Fibroblast of lung (primary cell): ENCODE results near the gene BCL2. TPM values are rescaled to one million over a fixed set of nuclear protein-coding genes. Genes with fewer than 3 reads are reported as not detected.

Experiments
- DNase-seq, 2 donors: peaks; one replicate each; pipeline versions ENCODE4 v3.0.0 to v3.0.0-alpha.2; 2010; ENCODE audit warnings: low read depth in 2 of 2
- H2AFZ ChIP-seq: 2 replicates; pipeline ENCODE4 v1.5.1; 2012; ENCODE audit warnings: low read length, control low read depth, inconsistent platforms
- H3K27ac ChIP-seq: 2 replicates; pipeline ENCODE4 v1.5.1; 2011; ENCODE audit warnings: low read length, control low read depth; ENCODE audit not compliant: insufficient read depth
- H3K27me3 ChIP-seq: 2 replicates; pipeline ENCODE4 v1.5.1; 2011; ENCODE audit warnings: mild to moderate bottlenecking, low read length; ENCODE audit not compliant: control insufficient read depth, insufficient read depth
- H3K36me3 ChIP-seq: 2 replicates; pipeline ENCODE4 v1.5.1; 2011; ENCODE audit warnings: low read length; ENCODE audit not compliant: control insufficient read depth, insufficient read depth
- H3K4me1 ChIP-seq: 2 replicates; pipeline ENCODE4 v1.5.1; 2011; ENCODE audit warnings: low read length; ENCODE audit not compliant: control insufficient read depth, insufficient read depth; ENCODE audit errors: extremely low read depth
- H3K4me2 ChIP-seq: 2 replicates; pipeline ENCODE4 v1.5.1; 2011; ENCODE audit warnings: low read length, control low read depth; ENCODE audit not compliant: insufficient read depth; ENCODE audit errors: extremely low read depth
- H3K4me3 ChIP-seq, 4 experiments: fragments of 200-600 bp in 1 of 4; sonication (generic) in 1 of 4; replicated peaks in 1 of 4; 2 replicates each; pipeline ENCODE4 v1.5.1; 2011 to 2016; ENCODE audit warnings: low read length in 4 of 4, low read depth in 3 of 4, mild to moderate bottlenecking in 3 of 4, control low read depth in 2 of 4, inconsistent platforms in 1 of 4, mixed read lengths in 1 of 4; ENCODE audit not compliant: insufficient read depth in 1 of 4; ENCODE audit errors: control extremely low read depth in 1 of 4
- H3K79me2 ChIP-seq: 2 replicates; pipeline ENCODE4 v1.5.1; 2012; ENCODE audit warnings: mild to moderate bottlenecking, low read length, inconsistent platforms; ENCODE audit not compliant: control insufficient read depth, insufficient read depth
- H3K9ac ChIP-seq: 2 replicates; pipeline ENCODE4 v1.5.1; 2011; ENCODE audit warnings: mild to moderate bottlenecking, low read length, control low read depth; ENCODE audit not compliant: insufficient read depth
- H3K9me3 ChIP-seq: 2 replicates; pipeline ENCODE4 v1.5.1; 2012; ENCODE audit warnings: low read depth, low read length; ENCODE audit not compliant: control insufficient read depth, insufficient read depth
- H4K20me1 ChIP-seq: 2 replicates; pipeline ENCODE4 v1.5.1; 2011; ENCODE audit warnings: low read length; ENCODE audit not compliant: control insufficient read depth, insufficient read depth; ENCODE audit errors: extremely low read depth
- EZH2 ChIP-seq: IDR thresholded peaks from 2 replicates; pipeline ENCODE4 v1.5.1; 2012; ENCODE audit warnings: low read length, control low read depth, mild to moderate bottlenecking; ENCODE audit errors: missing control alignments
- polyA plus RNA-seq, 2 donors: library from polyadenylated mRNA; depleted of rRNA in 1 of 2; stranded (reverse) in 1 of 2; unstranded in 1 of 2; fragments of >200 nt; gene quantifications; 2 replicates each; pipeline ENCODE4 v1.2.1, GENCODE V29; 2011 to 2012; ENCODE audit warnings: missing spikeins in 1 of 2
- total RNA-seq: library from RNA; depleted of rRNA; stranded (reverse); fragments of >200 nt; gene quantifications from 2 replicates; pipeline ENCODE4 v1.2.1, GENCODE V29; 2014
- TF ChIP-seq, protein P1 (sequence below), 2 donors: IDR thresholded peaks in 1 of 2; conservative IDR thresholded peaks in 1 of 2; 1 replicate in 1 of 2; 2 replicates in 1 of 2; pipeline ENCODE4 v1.5.1; 2011 to 2012; ENCODE audit warnings: low read length in 2 of 2, control low read depth in 1 of 2, inconsistent platforms in 1 of 2, low read depth in 1 of 2, mild to moderate bottlenecking in 1 of 2

BCL2 gene
- total and polyA plus RNA-seq, 2 donors (not counting 1 experiment from before 2014, with no cell fraction given), result 1.5 to 3.6 TPM

DNA sequence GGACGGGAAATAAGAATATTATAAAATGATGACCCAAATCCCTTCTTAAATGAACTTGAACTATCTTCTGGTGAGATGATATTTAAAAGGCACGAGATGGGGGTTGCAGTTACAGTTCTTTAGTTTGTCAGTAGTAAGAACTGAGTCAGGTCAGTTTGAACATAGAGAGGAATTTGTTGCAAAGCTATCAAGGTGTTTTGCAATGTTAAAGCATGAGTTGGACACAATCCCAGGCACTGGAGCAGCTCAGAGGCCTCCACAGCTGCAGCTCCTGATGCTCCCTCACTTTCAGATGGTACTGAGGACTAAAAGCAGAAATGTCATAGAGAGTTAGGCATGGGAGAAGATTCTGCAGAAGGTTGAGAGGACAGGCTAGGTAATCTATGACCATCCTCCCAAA is 236.0 kb downstream of the BCL2 start:
- Histone ChIP-seq H3K4me3 (no peak overlapping the region), H3K9ac (no peak overlapping the region), H2AFZ (no peak overlapping the region), H3K27ac (no peak overlapping the region), H4K20me1 (no peaks in the 10 kb centered on the region), H3K4me2 (no peak overlapping the region), H3K79me2 (no peaks in the 10 kb centered on the region), H3K9me3 (no peaks in the 10 kb centered on the region), H3K27me3 (no peaks in the 10 kb centered on the region), H3K36me3 (no peaks in the 10 kb centered on the region), H3K4me1 (no peaks in the 10 kb centered on the region)
- TF ChIP-seq, protein P1, sequence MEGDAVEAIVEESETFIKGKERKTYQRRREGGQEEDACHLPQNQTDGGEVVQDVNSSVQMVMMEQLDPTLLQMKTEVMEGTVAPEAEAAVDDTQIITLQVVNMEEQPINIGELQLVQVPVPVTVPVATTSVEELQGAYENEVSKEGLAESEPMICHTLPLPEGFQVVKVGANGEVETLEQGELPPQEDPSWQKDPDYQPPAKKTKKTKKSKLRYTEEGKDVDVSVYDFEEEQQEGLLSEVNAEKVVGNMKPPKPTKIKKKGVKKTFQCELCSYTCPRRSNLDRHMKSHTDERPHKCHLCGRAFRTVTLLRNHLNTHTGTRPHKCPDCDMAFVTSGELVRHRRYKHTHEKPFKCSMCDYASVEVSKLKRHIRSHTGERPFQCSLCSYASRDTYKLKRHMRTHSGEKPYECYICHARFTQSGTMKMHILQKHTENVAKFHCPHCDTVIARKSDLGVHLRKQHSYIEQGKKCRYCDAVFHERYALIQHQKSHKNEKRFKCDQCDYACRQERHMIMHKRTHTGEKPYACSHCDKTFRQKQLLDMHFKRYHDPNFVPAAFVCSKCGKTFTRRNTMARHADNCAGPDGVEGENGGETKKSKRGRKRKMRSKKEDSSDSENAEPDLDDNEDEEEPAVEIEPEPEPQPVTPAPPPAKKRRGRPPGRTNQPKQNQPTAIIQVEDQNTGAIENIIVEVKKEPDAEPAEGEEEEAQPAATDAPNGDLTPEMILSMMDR (conservative IDR thresholded peaks at IDR 0.05 in 1 of 2, IDR thresholded peaks at IDR 0.05 in 1 of 2; ENCODE audit: low read depth in 1 of 2, low read length in 2 of 2), result no peak
- no peak for DNase-seq

GRCh38 chr18:63083020-63083531 is 236.5 kb downstream of the BCL2 start:
- Histone ChIP-seq H3K27me3 (no peaks in the 10 kb centered on the region), H3K27ac (no peak overlapping the region), H4K20me1 (no peaks in the 10 kb centered on the region), H3K4me3 (no peak overlapping the region), H3K9ac (no peak overlapping the region), H3K4me1 (no peaks in the 10 kb centered on the region), H3K9me3 (no peaks in the 10 kb centered on the region), H3K36me3 (no peaks in the 10 kb centered on the region), H2AFZ (no peak overlapping the region), H3K4me2 (no peak overlapping the region), H3K79me2 (no peaks in the 10 kb centered on the region)
- peak; percentile 9 to 56 for DNase-seq
- TF ChIP-seq, protein P1 (conservative IDR thresholded peaks at IDR 0.05 in 1 of 2, IDR thresholded peaks at IDR 0.05 in 1 of 2; ENCODE audit: low read depth in 1 of 2, low read length in 2 of 2), result no peak
- TF ChIP-seq EZH2, result no peak

GRCh38 chr18:63082366-63083019 is 237.1 kb downstream of the BCL2 start:
- H2AFZ ChIP-seq, result no peak overlapping the region
- no peak overlapping the region for H3K4me2 ChIP-seq
- no peak overlapping the region for H3K4me3 ChIP-seq
- no peak for DNase-seq
- H3K4me1 ChIP-seq, result no peaks in the 10 kb centered on the region
- H3K27me3 ChIP-seq, result no peaks in the 10 kb centered on the region
- TF ChIP-seq, protein P1 (conservative IDR thresholded peaks at IDR 0.05 in 1 of 2, IDR thresholded peaks at IDR 0.05 in 1 of 2; ENCODE audit: low read depth in 1 of 2, low read length in 2 of 2), result no peak
- TF ChIP-seq EZH2, result no peak
- no peaks in the 10 kb centered on the region for H4K20me1 ChIP-seq
- H3K36me3 ChIP-seq, result no peaks in the 10 kb centered on the region
- H3K27ac ChIP-seq, result no peak overlapping the region
- no peaks in the 10 kb centered on the region for H3K79me2 ChIP-seq
- no peak overlapping the region for H3K9ac ChIP-seq
- no peaks in the 10 kb centered on the region for H3K9me3 ChIP-seq
